HG03108 (cell line): ENCODE measurements around the gene ABHD13.

Experiments used
- ATAC-seq: cut with Tn5 transposase; IDR thresholded peaks from one replicate; pipeline ENCODE4 v1.9.1; 2021; ENCODE audit warnings: moderate library complexity; ENCODE audit not compliant: unreplicated experiment

The ABHD13 gene

DNA sequence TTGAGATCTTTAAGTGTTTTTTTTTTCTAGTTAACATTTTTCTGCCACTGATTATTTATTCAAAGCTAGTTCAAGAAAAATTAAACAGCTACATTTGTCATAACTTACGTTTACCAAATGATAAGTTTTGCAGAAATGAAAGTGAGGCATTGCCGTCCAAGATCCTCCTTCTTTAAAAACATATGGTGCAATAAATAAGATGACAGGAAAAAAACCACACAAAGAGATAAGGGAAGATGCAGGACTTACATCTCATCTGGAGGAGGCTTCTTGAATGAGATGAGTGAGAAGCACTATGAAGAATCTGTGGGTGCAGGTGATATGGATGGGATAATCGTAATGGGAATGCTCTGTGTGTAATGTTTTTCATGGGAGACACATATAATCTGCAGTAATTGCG lies 63.7 kb downstream of the ABHD13 start:
- ATAC-seq = no peak

DNA sequence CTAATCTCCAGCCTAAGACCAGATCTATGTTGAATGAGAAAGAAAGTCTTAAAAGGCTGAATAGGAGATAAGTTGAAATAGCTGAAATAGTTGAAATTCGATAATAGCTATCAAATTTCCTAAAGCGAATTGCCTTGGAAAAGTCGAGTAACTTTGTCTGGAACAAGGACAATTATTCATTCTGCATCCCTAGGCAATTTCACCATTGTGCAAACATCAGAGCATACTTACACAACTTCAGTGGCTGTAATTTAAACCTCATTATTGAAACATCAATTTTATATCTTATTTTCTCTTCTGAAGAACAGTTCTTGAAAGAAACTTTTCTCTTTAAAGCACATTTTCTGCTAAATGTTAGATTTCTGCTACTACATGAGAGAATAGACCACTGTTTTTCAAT lies 64.9 kb downstream of the ABHD13 start:
- ATAC-seq = no peak
